SU-DHL-6 (cell line): ENCODE measurements around the gene SDHAF1.

ENCODE experiments used
- H2AFZ ChIP-seq: fragments of 200-600 bp; sonication (generic); 2 replicates; pipeline ENCODE4 v1.6.1; 2014; ENCODE audit warnings: low read depth, mild to moderate bottlenecking, moderate library complexity, mixed read lengths, antibody characterized with exemption, low read length; ENCODE audit not compliant: severe bottlenecking
- H3F3A ChIP-seq: fragments of 200-600 bp; shearing (Covaris generic); 2 replicates; pipeline ENCODE4 v1.6.0; 2016; ENCODE audit warnings: antibody characterized with exemption, mild to moderate bottlenecking; ENCODE audit not compliant: insufficient read depth
- H3K27ac ChIP-seq: fragments of 200-600 bp; sonication (generic); 2 replicates; pipeline ENCODE4 v1.5.1; 2016; ENCODE audit warnings: low read depth, mild to moderate bottlenecking, low read length, moderate library complexity, mixed read lengths
- H3K27me3 ChIP-seq: fragments of 200-600 bp; sonication (generic), shearing (Covaris generic); 2 replicates; pipeline ENCODE4 v1.6.0; 2014; ENCODE audit warnings: mild to moderate bottlenecking, low read length
- H3K36me3 ChIP-seq: fragments of 200-600 bp; sonication (generic); 2 replicates; pipeline ENCODE4 v1.6.1; 2014; ENCODE audit warnings: mild to moderate bottlenecking, low read length, mixed read lengths
- H3K4me2 ChIP-seq: fragments of 300-600, 200-600 bp; shearing (Covaris generic), sonication (generic); 2 replicates; pipeline ENCODE4 v1.6.0; 2014; ENCODE audit warnings: low read length, low read depth, mild to moderate bottlenecking; ENCODE audit not compliant: poor library complexity, severe bottlenecking
- H3K4me3 ChIP-seq: fragments of 200-600 bp; sonication (generic); 2 replicates; pipeline ENCODE4 v1.5.1; 2014; ENCODE audit warnings: antibody characterized with exemption, low read length, mild to moderate bottlenecking, mixed read lengths; ENCODE audit not compliant: insufficient read depth, poor library complexity, severe bottlenecking
- H3K79me2 ChIP-seq: fragments of 200-600 bp; sonication (generic); 2 replicates; pipeline ENCODE4 v1.6.1; 2014; ENCODE audit warnings: mild to moderate bottlenecking, low read length, moderate library complexity; ENCODE audit not compliant: insufficient read depth
- H3K9ac ChIP-seq: fragments of 200-600 bp; sonication (generic); 2 replicates; pipeline ENCODE4 v1.7.0; 2014; ENCODE audit warnings: mild to moderate bottlenecking, low read length
- H3K9me2 ChIP-seq: fragments of 200-600 bp; sonication (generic); replicated peaks from 2 replicates; pipeline ENCODE4 v1.6.1; 2014; ENCODE audit warnings: low read length; ENCODE audit not compliant: insufficient read depth
- H3K9me3 ChIP-seq: fragments of 200-600 bp; sonication (generic); 2 replicates; pipeline ENCODE4 v1.6.1; 2014; ENCODE audit warnings: low read length, mixed read lengths; ENCODE audit not compliant: insufficient read depth
- H4K20me1 ChIP-seq: fragments of 200-600 bp; sonication (generic); 2 replicates; pipeline ENCODE4 v1.6.1; 2014; ENCODE audit warnings: low read depth, mild to moderate bottlenecking, antibody characterized with exemption, low read length, moderate library complexity, mixed read lengths
- CTCF ChIP-seq: fragments of 200-600 bp; sonication (generic); IDR thresholded peaks from one replicate; pipeline ENCODE4 v1.5.1; 2017; ENCODE audit warnings: antibody characterized with exemption, mild to moderate bottlenecking, low read length, moderate library complexity; ENCODE audit not compliant: insufficient read depth, poor library complexity, severe bottlenecking
- EZH2phosphoT487 ChIP-seq: fragments of 200-600 bp; sonication (generic), shearing (Covaris generic); conservative IDR thresholded peaks from 2 replicates; pipeline ENCODE4 v1.6.1; 2018; ENCODE audit warnings: mild to moderate bottlenecking, antibody characterized with exemption, low read length, moderate library complexity, mixed read lengths

The SDHAF1 gene

GRCh38 chr19:35959040-35959967, 35.7 kb upstream of the SDHAF1 start:
- no peak for TF ChIP-seq EZH2phosphoT487
- TF ChIP-seq CTCF: no peak
- H3K36me3 ChIP-seq: no peaks in the 10 kb centered on the region
- no peaks in the 10 kb centered on the region for H3K9me3 ChIP-seq
- no peaks in the 10 kb centered on the region for H3K9me2 ChIP-seq
- H3K27ac ChIP-seq: no peak overlapping the region
- H4K20me1 ChIP-seq: no peaks in the 10 kb centered on the region
- H3K4me2 ChIP-seq: no peak overlapping the region
- no peak overlapping the region for H3K4me3 ChIP-seq
- no peaks in the 10 kb centered on the region for H3K27me3 ChIP-seq
- no peak overlapping the region for H2AFZ ChIP-seq
- no peaks in the 10 kb centered on the region for H3K79me2 ChIP-seq
- no peaks in the 10 kb centered on the region for H3F3A ChIP-seq
- H3K9ac ChIP-seq: no peak overlapping the region

- Histone ChIP-seq H3K9ac (no peak overlapping the region), H3K79me2 (no peaks in the 10 kb centered on the region)
- TF ChIP-seq CTCF (no peak), EZH2phosphoT487 (no peak)
These were observed 35.0 kb upstream of the SDHAF1 start for GRCh38 chr19:35959968-35960320.

DNA sequence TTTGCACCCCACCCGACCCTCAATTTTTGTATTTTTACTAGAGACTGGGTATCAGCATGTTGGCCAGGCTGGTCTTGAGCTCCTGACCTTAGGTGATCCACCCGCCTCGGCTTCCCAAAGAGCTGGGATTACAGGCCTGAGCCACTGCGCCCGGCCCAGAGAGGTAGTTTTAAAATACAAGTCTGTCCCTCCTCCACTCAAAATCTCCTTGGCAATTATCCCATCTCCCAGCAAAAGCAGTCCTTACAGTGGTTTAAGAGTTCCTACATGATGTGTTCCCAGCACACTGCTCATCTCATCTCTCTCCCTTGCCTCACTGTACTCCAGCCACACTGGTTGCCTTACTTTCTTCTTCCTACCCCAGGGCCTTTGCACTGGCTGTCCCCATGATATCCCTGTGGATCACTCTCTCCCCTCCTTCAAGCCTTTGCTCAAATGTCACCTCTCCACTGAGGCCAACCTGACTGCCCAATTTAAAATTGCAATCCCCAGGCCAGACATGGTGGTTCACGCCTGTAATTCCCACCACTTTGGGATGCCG, 34.5 kb upstream of the SDHAF1 start:
- Histone ChIP-seq H3K9me2 (no peaks in the 10 kb centered on the region), H2AFZ (no peak overlapping the region), H3K4me2 (no peak overlapping the region), H3K36me3 (no peaks in the 10 kb centered on the region), H4K20me1 (no peaks in the 10 kb centered on the region), H3K79me2 (no peaks in the 10 kb centered on the region), H3K4me3 (no peak overlapping the region), H3K27me3 (no peaks in the 10 kb centered on the region), H3F3A (no peaks in the 10 kb centered on the region), H3K9me3 (no peaks in the 10 kb centered on the region), H3K27ac (no peak overlapping the region), H3K9ac (no peak overlapping the region)
- TF ChIP-seq CTCF: no peak
- TF ChIP-seq EZH2phosphoT487: no peak

More at GRCh38 chr19:35959968-35960320, 35.0 kb upstream of the SDHAF1 start:
- Histone ChIP-seq H3K4me2 (no peak overlapping the region), H3K27me3 (no peaks in the 10 kb centered on the region), H3K9me3 (no peaks in the 10 kb centered on the region), H4K20me1 (no peaks in the 10 kb centered on the region), H3K27ac (no peak overlapping the region), H3K36me3 (no peaks in the 10 kb centered on the region), H2AFZ (no peak overlapping the region), H3F3A (no peaks in the 10 kb centered on the region), H3K9me2 (no peaks in the 10 kb centered on the region), H3K4me3 (no peak overlapping the region)
